NCI-H2196 (cell line): Measurements from ENCODE around the gene GLIS1.

Experiments used
- DNase-seq: peaks from one replicate; lab custom pipeline; 2025; ENCODE audit not compliant: unreplicated experiment; lab: John Stamatoyannopoulos, UW

Gene GLIS1

GRCh38 chr1:53539711-53540603, 199.0 kb downstream of the GLIS1 start:
- DNase-seq: no peak

- no peak for DNase-seq
Measured at GRCh38 chr1:53539226-53539625, 199.7 kb downstream of the GLIS1 start.

- no peak for DNase-seq
Measured at GRCh38 chr1:53536606-53537005, 202.4 kb downstream of the GLIS1 start.

GRCh38 chr1:53535846-53536245, 203.1 kb downstream of the GLIS1 start:
- DNase-seq: no peak

GRCh38 chr1:53535226-53535625, 203.7 kb downstream of the GLIS1 start:
- DNase-seq: no peak

- DNase-seq: no peak
Measured at GRCh38 chr1:53532912-53533311, 206.1 kb downstream of the GLIS1 start.

GRCh38 chr1:53532377-53532776, 206.6 kb downstream of the GLIS1 start:
- no peak for DNase-seq

- no peak for DNase-seq
Measured at GRCh38 chr1:53530550-53530949, 208.4 kb downstream of the GLIS1 start.

- no peak for DNase-seq
Measured at GRCh38 chr1:53529555-53529954, 209.4 kb downstream of the GLIS1 start.

GRCh38 chr1:53527368-53527767, 211.6 kb downstream of the GLIS1 start:
- no peak for DNase-seq

GRCh38 chr1:53526451-53527101, 212.4 kb downstream of the GLIS1 start:
- DNase-seq: no peak

GRCh38 chr1:53525595-53525994, 213.4 kb downstream of the GLIS1 start:
- DNase-seq: no peak

GRCh38 chr1:53524428-53525375, 214.3 kb downstream of the GLIS1 start:
- DNase-seq: peak; percentile 23

- DNase-seq: no peak
Measured at GRCh38 chr1:53521924-53522552, 216.9 kb downstream of the GLIS1 start.

GRCh38 chr1:53520481-53520880, 218.5 kb downstream of the GLIS1 start:
- no peak for DNase-seq

- no peak for DNase-seq
Measured at GRCh38 chr1:53519421-53519820, 219.5 kb downstream of the GLIS1 start.

- no peak for DNase-seq
Measured at GRCh38 chr1:53518775-53519174, 220.2 kb downstream of the GLIS1 start.

- no peak for DNase-seq
Measured at GRCh38 chr1:53517821-53518352, 221.1 kb downstream of the GLIS1 start.

GRCh38 chr1:53517109-53517508, 221.9 kb downstream of the GLIS1 start:
- no peak for DNase-seq

GRCh38 chr1:53516181-53516580, 222.8 kb downstream of the GLIS1 start:
- DNase-seq: no peak

- DNase-seq: no peak
Measured at GRCh38 chr1:53514436-53514835, 224.5 kb downstream of the GLIS1 start.
